ENCODE measurements around the gene CLRN1. TPM values are rescaled to one million over a fixed set of nuclear protein-coding genes. Genes with fewer than 3 reads are reported as not detected.
A peak's percentile ranks its signal among the peaks of the same experiment; 100 is the strongest.

Gene CLRN1
- total RNA-seq, 1 donor from 2014 or later, result not detected

- FAIRE-seq (no peak), DNase-seq (ENCODE audit: low read depth) (no peak)
- no peaks in the 10 kb centered on the region for H3K36me3 ChIP-seq (ENCODE audit: control insufficient read depth, insufficient read depth, low read length)
- peaks cover 5% of the 10 kb centered on the region for H3K27me3 ChIP-seq (ENCODE audit: control insufficient read depth, insufficient read depth, low read length)
- no peak overlapping the region for H3K4me3 ChIP-seq (ENCODE audit: low read depth, low read length)
- TF ChIP-seq, protein P1, sequence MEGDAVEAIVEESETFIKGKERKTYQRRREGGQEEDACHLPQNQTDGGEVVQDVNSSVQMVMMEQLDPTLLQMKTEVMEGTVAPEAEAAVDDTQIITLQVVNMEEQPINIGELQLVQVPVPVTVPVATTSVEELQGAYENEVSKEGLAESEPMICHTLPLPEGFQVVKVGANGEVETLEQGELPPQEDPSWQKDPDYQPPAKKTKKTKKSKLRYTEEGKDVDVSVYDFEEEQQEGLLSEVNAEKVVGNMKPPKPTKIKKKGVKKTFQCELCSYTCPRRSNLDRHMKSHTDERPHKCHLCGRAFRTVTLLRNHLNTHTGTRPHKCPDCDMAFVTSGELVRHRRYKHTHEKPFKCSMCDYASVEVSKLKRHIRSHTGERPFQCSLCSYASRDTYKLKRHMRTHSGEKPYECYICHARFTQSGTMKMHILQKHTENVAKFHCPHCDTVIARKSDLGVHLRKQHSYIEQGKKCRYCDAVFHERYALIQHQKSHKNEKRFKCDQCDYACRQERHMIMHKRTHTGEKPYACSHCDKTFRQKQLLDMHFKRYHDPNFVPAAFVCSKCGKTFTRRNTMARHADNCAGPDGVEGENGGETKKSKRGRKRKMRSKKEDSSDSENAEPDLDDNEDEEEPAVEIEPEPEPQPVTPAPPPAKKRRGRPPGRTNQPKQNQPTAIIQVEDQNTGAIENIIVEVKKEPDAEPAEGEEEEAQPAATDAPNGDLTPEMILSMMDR (IDR thresholded peaks at IDR 0.05; ENCODE audit: insufficient read depth, low read length, severe bottlenecking), result no peak
Observed at GRCh38 chr3:150975086-150975991, 2.8 kb upstream of the CLRN1 start.

GRCh38 chr3:150970665-150971324, 1.7 kb downstream of the CLRN1 start:
- H3K27me3 ChIP-seq (ENCODE audit: control insufficient read depth, insufficient read depth, low read length), result no peaks in the 10 kb centered on the region
- H3K36me3 ChIP-seq (ENCODE audit: control insufficient read depth, insufficient read depth, low read length), result no peaks in the 10 kb centered on the region
- FAIRE-seq (no peak), DNase-seq (ENCODE audit: low read depth) (peak; percentile 79)
- no peak overlapping the region for H3K4me3 ChIP-seq (ENCODE audit: low read depth, low read length)
- TF ChIP-seq, protein P1 (IDR thresholded peaks at IDR 0.05; ENCODE audit: insufficient read depth, low read length, severe bottlenecking), result no peak

- TF ChIP-seq, protein P1 (IDR thresholded peaks at IDR 0.05; ENCODE audit: insufficient read depth, low read length, severe bottlenecking), result no peak
- no peak overlapping the region for H3K4me3 ChIP-seq (ENCODE audit: low read depth, low read length)
- DNase-seq (ENCODE audit: low read depth) (no peak), FAIRE-seq (no peak)
- H3K36me3 ChIP-seq (ENCODE audit: control insufficient read depth, insufficient read depth, low read length), result no peaks in the 10 kb centered on the region
- no peaks in the 10 kb centered on the region for H3K27me3 ChIP-seq (ENCODE audit: control insufficient read depth, insufficient read depth, low read length)
Observed at GRCh38 chr3:150968341-150969035, 4.0 kb downstream of the CLRN1 start.

GRCh38 chr3:150965436-150965835, 7.1 kb downstream of the CLRN1 start:
- peak; percentile 27 for DNase-seq (ENCODE audit: low read depth)
- FAIRE-seq, result no peak
- H3K36me3 ChIP-seq (ENCODE audit: control insufficient read depth, insufficient read depth, low read length), result no peaks in the 10 kb centered on the region
- H3K4me3 ChIP-seq (ENCODE audit: low read depth, low read length), result no peak overlapping the region
- TF ChIP-seq, protein P1 (IDR thresholded peaks at IDR 0.05; ENCODE audit: insufficient read depth, low read length, severe bottlenecking), result no peak
- H3K27me3 ChIP-seq (ENCODE audit: control insufficient read depth, insufficient read depth, low read length), result peaks cover 7% of the 10 kb centered on the region

DNA sequence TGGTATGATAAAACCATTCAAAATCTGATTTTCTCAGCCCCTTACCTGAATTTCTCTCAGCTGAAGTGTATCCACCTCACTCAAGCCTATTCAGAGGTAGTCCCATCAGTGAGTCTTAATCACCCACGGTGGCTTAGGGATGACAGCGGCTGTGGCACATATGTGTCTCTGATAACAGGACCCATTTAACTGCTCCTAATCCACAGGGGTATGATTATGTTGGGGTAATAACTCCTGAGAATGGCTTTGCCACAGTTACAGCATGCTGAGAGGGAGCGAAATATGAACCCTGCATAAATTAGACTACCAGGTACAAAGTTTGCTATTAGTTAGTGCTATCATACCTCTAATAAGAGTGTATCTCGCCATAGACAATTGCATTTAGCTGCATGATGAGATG, 10.6 kb downstream of the CLRN1 start:
- TF ChIP-seq, protein P1 (IDR thresholded peaks at IDR 0.05; ENCODE audit: insufficient read depth, low read length, severe bottlenecking), result no peak
- H3K36me3 ChIP-seq (ENCODE audit: control insufficient read depth, insufficient read depth, low read length), result no peaks in the 10 kb centered on the region
- no peak overlapping the region for H3K4me3 ChIP-seq (ENCODE audit: low read depth, low read length)
- DNase-seq (ENCODE audit: low read depth), result no peak
- no peak for FAIRE-seq
- H3K27me3 ChIP-seq (ENCODE audit: control insufficient read depth, insufficient read depth, low read length), result peaks cover 7% of the 10 kb centered on the region
